H1 (cell line): ENCODE results near the gene TCIRG1. TPM values are rescaled to one million over a fixed set of nuclear protein-coding genes. Genes with fewer than 3 reads are reported as not detected.

Source experiments
- CTCF ChIA-PET: fragments of 300-600 bp; sonication (Branson Sonifier 250); formaldehyde crosslinking; loops from one replicate; lab custom pipeline; 2021; ENCODE audit not compliant: partially characterized antibody; lab: Charles Lee
- POLR2A ChIA-PET: fragments of 300-600 bp; sonication (Branson Sonifier 250); formaldehyde crosslinking; loops from one replicate; lab custom pipeline; 2021; ENCODE audit warnings: inconsistent platforms; ENCODE audit not compliant: partially characterized antibody; lab: Charles Lee
- DNase-seq, 2 experiments: peaks; one replicate each; pipeline versions ENCODE4 v3.0.0 to v3.0.0-alpha.2; 2010 to 2022; ENCODE audit warnings: low spot score in 2 of 2, low read depth in 1 of 2, mixed read lengths in 1 of 2
- FAIRE-seq: peaks from 2 replicates; lab custom pipeline; 2011; peaks lifted over from hg19 to GRCh38; lab: Jason Lieb, UNC
- H2AFZ ChIP-seq: 2 replicates; pipeline ENCODE4 v1.8.1; 2012; ENCODE audit warnings: low read length, inconsistent platforms
- H2AK5ac ChIP-seq: 2 replicates; pipeline ENCODE4 v1.6.1; 2013; ENCODE audit warnings: low read depth, low read length
- H2BK120ac ChIP-seq: replicated peaks from 2 replicates; pipeline ENCODE3; 2013; ENCODE audit warnings: low read depth, low read length, inconsistent platforms
- H2BK12ac ChIP-seq: 2 replicates; pipeline ENCODE4 v1.6.1; 2013; ENCODE audit warnings: low read depth, low read length
- H2BK15ac ChIP-seq: 2 replicates; pipeline ENCODE4 v1.6.1; 2013; ENCODE audit warnings: low read length
- H2BK20ac ChIP-seq: 2 replicates; pipeline ENCODE4 v1.6.1; 2013; ENCODE audit warnings: low read length
- H2BK5ac ChIP-seq: 2 replicates; pipeline ENCODE4 v1.6.1; 2013; ENCODE audit warnings: low read depth, low read length
- H3K14ac ChIP-seq: 2 replicates; pipeline ENCODE4 v1.6.1; 2013; ENCODE audit warnings: inconsistent platforms; ENCODE audit not compliant: insufficient read length
- H3K18ac ChIP-seq: 2 replicates; pipeline ENCODE4 v1.6.1; 2013; ENCODE audit warnings: low read length; ENCODE audit errors: extremely low read depth
- H3K23ac ChIP-seq: 2 replicates; pipeline ENCODE4 v1.6.1; 2013; ENCODE audit warnings: inconsistent platforms; ENCODE audit not compliant: insufficient read length
- H3K23me2 ChIP-seq: 2 replicates; pipeline ENCODE4 v1.6.1; 2013; ENCODE audit warnings: low read depth, low read length
- H3K27ac ChIP-seq: 2 replicates; pipeline ENCODE4 v1.6.1; 2011; ENCODE audit warnings: low read depth, low read length, inconsistent platforms
- H3K27me3 ChIP-seq, 4 experiments: replicated peaks in 1 of 4; 1 replicate in 1 of 4; 2 replicates in 3 of 4; pipeline versions ENCODE4 v1.6.1 to v1.8.1; 2011 to 2013; ENCODE audit warnings: low read length in 3 of 4, mild to moderate bottlenecking in 3 of 4, inconsistent platforms in 2 of 4, mixed read lengths in 2 of 4, moderate library complexity in 1 of 4; ENCODE audit not compliant: control insufficient read depth in 3 of 4, insufficient read depth in 3 of 4; ENCODE audit errors: extremely low read depth in 1 of 4
- H3K36me3 ChIP-seq, 4 experiments: 2 replicates each; pipeline versions ENCODE4 v1.6.1 to v1.8.1; 2011 to 2013; ENCODE audit warnings: mild to moderate bottlenecking in 4 of 4, low read length in 3 of 4, moderate library complexity in 2 of 4, control low read depth in 1 of 4, inconsistent platforms in 1 of 4; ENCODE audit not compliant: insufficient read depth in 4 of 4, control insufficient read depth in 2 of 4
- H3K4ac ChIP-seq: replicated peaks from 2 replicates; pipeline ENCODE3; 2013; ENCODE audit warnings: low read length, low read depth, mixed read lengths, inconsistent platforms; ENCODE audit not compliant: insufficient read length
- H3K4me1 ChIP-seq, 4 experiments: replicated peaks in 1 of 4; 1 replicate in 1 of 4; 2 replicates in 3 of 4; pipeline versions ENCODE4 v1.6.1 to v1.8.1; 2011 to 2013; ENCODE audit warnings: low read length in 3 of 4, inconsistent platforms in 2 of 4, mixed read lengths in 1 of 4; ENCODE audit not compliant: insufficient read depth in 4 of 4, control insufficient read depth in 3 of 4
- H3K4me2 ChIP-seq, 2 experiments: 2 replicates each; pipeline versions ENCODE4 v1.6.1 to v1.8.1; 2011 to 2013; ENCODE audit warnings: low read depth in 2 of 2, low read length in 2 of 2, control low read depth in 1 of 2, inconsistent platforms in 1 of 2, mild to moderate bottlenecking in 1 of 2; ENCODE audit not compliant: insufficient read depth in 1 of 2
- H3K4me3 ChIP-seq, 4 experiments: fragments of 200-600, 300-600 bp in 1 of 4; sonication (generic), shearing (Covaris generic), sonication (Bioruptor Twin) in 1 of 4; 2 replicates each; pipeline versions ENCODE4 v1.5.1 to v1.8.1; 2011 to 2016; ENCODE audit warnings: low read length in 4 of 4, low read depth in 3 of 4, control low read depth in 2 of 4, inconsistent platforms in 2 of 4, mild to moderate bottlenecking in 2 of 4, mixed read lengths in 1 of 4, moderate library complexity in 1 of 4; ENCODE audit not compliant: insufficient read depth in 2 of 4; ENCODE audit errors: extremely low read depth in 1 of 4
- H3K56ac ChIP-seq: replicated peaks from 2 replicates; pipeline ENCODE3; 2013; ENCODE audit warnings: low read depth, mild to moderate bottlenecking, mixed read lengths, low read length, inconsistent platforms; ENCODE audit not compliant: insufficient read length
- H3K79me1 ChIP-seq: 2 replicates; pipeline ENCODE4 v1.6.1; 2013; ENCODE audit warnings: low read depth, low read length, control low read depth
- H3K79me2 ChIP-seq, 2 experiments: 2 replicates each; pipeline versions ENCODE4 v1.6.1 to v1.8.1; 2012 to 2013; ENCODE audit warnings: low read length in 2 of 2, mild to moderate bottlenecking in 2 of 2, inconsistent platforms in 1 of 2; ENCODE audit not compliant: insufficient read depth in 2 of 2, control insufficient read depth in 1 of 2
- H3K9ac ChIP-seq, 4 experiments: replicated peaks in 1 of 4; 1 replicate in 1 of 4; 2 replicates in 3 of 4; pipeline versions ENCODE4 v1.6.1 to v1.8.1; 2011 to 2013; ENCODE audit warnings: low read depth in 3 of 4, low read length in 3 of 4, control low read depth in 2 of 4, mild to moderate bottlenecking in 2 of 4, moderate library complexity in 2 of 4, inconsistent platforms in 1 of 4; ENCODE audit errors: extremely low read depth in 1 of 4
- H3K9me3 ChIP-seq, 2 experiments: 2 replicates each; pipeline versions ENCODE4 v1.6.1 to v1.8.1; 2012 to 2013; ENCODE audit warnings: mild to moderate bottlenecking in 2 of 2, moderate library complexity in 2 of 2, control low read depth in 1 of 2, inconsistent platforms in 1 of 2, low read depth in 1 of 2, low read length in 1 of 2, mixed read lengths in 1 of 2; ENCODE audit not compliant: insufficient read depth in 2 of 2
- H4K20me1 ChIP-seq, 2 experiments: replicated peaks in 1 of 2; 2 replicates each; pipeline versions ENCODE3 to v1.8.1; 2011 to 2013; ENCODE audit warnings: inconsistent platforms in 2 of 2, low read length in 2 of 2, mild to moderate bottlenecking in 1 of 2; ENCODE audit not compliant: insufficient read depth in 2 of 2, control insufficient read depth in 1 of 2
- H4K5ac ChIP-seq: 2 replicates; pipeline ENCODE4 v1.6.1; 2013; ENCODE audit warnings: low read length, low read depth, mixed read lengths, inconsistent platforms; ENCODE audit not compliant: insufficient read length
- H4K8ac ChIP-seq: 2 replicates; pipeline ENCODE4 v1.8.0; 2013; ENCODE audit warnings: mild to moderate bottlenecking, moderate library complexity, low read length, inconsistent platforms; ENCODE audit not compliant: insufficient read depth; ENCODE audit errors: extremely low read depth
- H4K91ac ChIP-seq: replicated peaks from 2 replicates; pipeline ENCODE3; 2013; ENCODE audit warnings: low read length, mixed read lengths, inconsistent platforms; ENCODE audit not compliant: insufficient read length
- BACH1 ChIP-seq: IDR thresholded peaks from 2 replicates; pipeline ENCODE4 v1.6.1; 2012; ENCODE audit warnings: low read length, improper control_type of control experiment
- CHD1 ChIP-seq: IDR thresholded peaks from 2 replicates; pipeline ENCODE4 v1.6.1; 2012; ENCODE audit warnings: low read depth, low read length, improper control_type of control experiment
- EZH2 ChIP-seq: fragments of 200-600 bp; sonication (generic); IDR thresholded peaks from 2 replicates; pipeline ENCODE4 v1.7.1; 2012; ENCODE audit warnings: low read depth, mild to moderate bottlenecking, moderate library complexity, low read length, inconsistent platforms; ENCODE audit not compliant: severe bottlenecking
- GTF2F1 ChIP-seq: IDR thresholded peaks from 2 replicates; pipeline ENCODE4 v1.6.1; 2012; ENCODE audit warnings: low read depth, low read length, improper control_type of control experiment, borderline replicate concordance
- JUND ChIP-seq: IDR thresholded peaks from 2 replicates; pipeline ENCODE4 v1.6.1; 2011; ENCODE audit warnings: mild to moderate bottlenecking, improper control_type of control experiment, low read length
- RNF2 ChIP-seq: fragments of 200-900, 300-1000 bp; sonication (generic); IDR thresholded peaks from 2 replicates; pipeline ENCODE4 v1.7.1; 2016; ENCODE audit warnings: borderline replicate concordance, low read depth, mild to moderate bottlenecking, antibody characterized with exemption, low read length; ENCODE audit not compliant: poor library complexity, severe bottlenecking; ENCODE audit errors: missing control alignments
- SAP30 ChIP-seq: fragments of 300-600 bp; sonication (generic); IDR thresholded peaks from 2 replicates; pipeline ENCODE4 v1.7.1; 2012; ENCODE audit warnings: low read length, moderate library complexity, mild to moderate bottlenecking, inconsistent platforms; ENCODE audit not compliant: insufficient read depth, insufficient replicate concordance
- SP2 ChIP-seq: IDR thresholded peaks from 2 replicates; pipeline ENCODE4 v1.6.1; 2012; ENCODE audit warnings: mild to moderate bottlenecking, low read length, inconsistent platforms
- SRF ChIP-seq: IDR thresholded peaks from 2 replicates; pipeline ENCODE4 v1.6.1; 2011; ENCODE audit warnings: mild to moderate bottlenecking, low read depth, low read length, moderate library complexity
- WGBS, 2 experiments: shearing (Covaris generic) in 1 of 2; methylation state at CpG; one replicate each; pipeline versions ENCODE4 v1.1.6 to v1.1.7; 2013 to 2015; ENCODE audit warnings: low lambda C conversion rate in 2 of 2, mixed read lengths in 2 of 2, inconsistent platforms in 1 of 2, low coverage in 1 of 2, missing lambda C conversion rate in 1 of 2; ENCODE audit not compliant: insufficient replicate concordance in 2 of 2, insufficient coverage in 1 of 2, insufficient read length in 1 of 2; ENCODE audit errors: extremely low coverage in 1 of 2, missing lambda C conversion rate in 1 of 2; 5-methylcytosine and 5-hydroxymethylcytosine counted together
- polyA plus RNA-seq, 7 experiments: library from polyadenylated mRNA; depleted of rRNA in 3 of 7; stranded (reverse) in 5 of 7; unstranded in 2 of 7; fragments of >200 nt in 5 of 7; fragments of 200-250 nt in 2 of 7; gene quantifications; 1 replicate in 5 of 7; 2 replicates in 1 of 7; 4 replicates in 1 of 7; pipeline versions ENCODE4 v1.2.1 to v1.2.3, GENCODE V29; 2011 to 2013; ENCODE audit warnings: missing spikeins in 2 of 7, mixed read lengths in 2 of 7
- total RNA-seq: library from RNA; stranded (reverse); fragmentation: NEBNext Ultra II Directional; extraction: Animal tissue kit (Norgen Biotek cat#: 25700); gene quantifications from 2 replicates; pipeline ENCODE4 v1.2.1, GENCODE V29; 2021
- TF ChIP-seq, protein P1 (sequence below): IDR thresholded peaks from 2 replicates; pipeline ENCODE4 v1.6.1; 2012; ENCODE audit warnings: inconsistent platforms

The TCIRG1 gene
- total and polyA plus RNA-seq, 2 of the 8 experiments (the other 6 are each of a cell fraction or from before 2014, with no cell fraction given): 25.3 to 39.6 TPM

- peaks cover 0 to 8% (median 6%) of the 10 kb centered on the region in 4 experiments; a peak in 5 of 7 replicates for H3K4me1 ChIP-seq
- peak within 1 kb of the TSS; percentile 76 to 86 for H3K4me2 ChIP-seq
- no peak within 1 kb of the TSS for H2AFZ ChIP-seq
- H3K27ac ChIP-seq: peak within 1 kb of the TSS; percentile 83
- DNase-seq (peak; percentile 95 to 96), FAIRE-seq (peak; percentile 71)
- no peak within 1 kb of the TSS for H3K4ac ChIP-seq
- no peak within 1 kb of the TSS for H2BK120ac ChIP-seq
- peak within 1 kb of the TSS; percentile 79 to 82 (median 80) for H3K4me3 ChIP-seq
- ChIA-PET CTCF (interaction anchor here (0.7 to 1.3 kb wide), 6 partner anchors 10 to 165 kb away, joined by 3 to 4 read pairs (median 3); partner anchors contain the start of gene ALDH3B1), POLR2A (interaction anchor here (0.8 to 16.6 kb wide), 4 partner anchors 9 to 94 kb away, joined by 3 to 183 read pairs (median 15); no protein-coding TSS in a partner anchor)
- H3K56ac ChIP-seq: no peak within 1 kb of the TSS
- H3K79me1 ChIP-seq: peaks cover 11% of the 10 kb centered on the region
- WGBS, 2 experiments: 2% methylated on average over 51 of the region's 56 CpGs; no CpG with 5 or more reads in 1 of the 2 experiments
- H2BK12ac ChIP-seq: 0 out of 2 replicates have a peak within 1 kb of the TSS, but pooled peaks have one; percentile 75
- H4K8ac ChIP-seq: peak within 1 kb of the TSS; percentile 90; the same call in 1 of the 2 replicates
- 0 out of 2 replicates have a peak within 1 kb of the TSS, but pooled peaks have one; percentile 48 for H2BK20ac ChIP-seq
- H3K9ac ChIP-seq: peak within 1 kb of the TSS; percentile 70 to 94 (median 86)
- peaks cover 4 to 17% (median 15%) of the 10 kb centered on the region in 4 experiments for H3K36me3 ChIP-seq
- H3K18ac ChIP-seq: peak within 1 kb of the TSS; percentile 94
- no peak within 1 kb of the TSS for H3K23ac ChIP-seq
- peaks cover 3% of the 10 kb centered on the region; the same call in 1 of the 2 replicates for H3K23me2 ChIP-seq
- no peak within 1 kb of the TSS for H3K14ac ChIP-seq
- no peaks in the 10 kb centered on the region for H3K9me3 ChIP-seq
- peak within 1 kb of the TSS; percentile 81; the same call in 1 of the 2 replicates for H2BK15ac ChIP-seq
- H4K91ac ChIP-seq: peak within 1 kb of the TSS; percentile 14
- H2BK5ac ChIP-seq: peak within 1 kb of the TSS; percentile 96
- H3K79me2 ChIP-seq: peaks cover 0 to 22% of the 10 kb centered on the region in 2 experiments; a peak in 2 of 4 replicates
- no peaks in the 10 kb centered on the region for H3K27me3 ChIP-seq
- peaks cover 0 to 5% of the 10 kb centered on the region in 2 experiments for H4K20me1 ChIP-seq
- 0 out of 2 replicates have a peak within 1 kb of the TSS, but pooled peaks have one; percentile 54 for H2AK5ac ChIP-seq
- peak within 1 kb of the TSS; percentile 81 for H4K5ac ChIP-seq
- TF ChIP-seq BACH1: no peak
- TF ChIP-seq EZH2: no peak
- peak; percentile 73 for TF ChIP-seq SP2
- TF ChIP-seq SAP30: no peak
- TF ChIP-seq, protein P1, sequence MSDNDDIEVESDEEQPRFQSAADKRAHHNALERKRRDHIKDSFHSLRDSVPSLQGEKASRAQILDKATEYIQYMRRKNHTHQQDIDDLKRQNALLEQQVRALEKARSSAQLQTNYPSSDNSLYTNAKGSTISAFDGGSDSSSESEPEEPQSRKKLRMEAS: peak; percentile 24; the same call in 1 of the 2 replicates
- TF ChIP-seq RNF2: no peak
- TF ChIP-seq JUND: no peak
- TF ChIP-seq GTF2F1: no peak
- TF ChIP-seq SRF: no peak
- no peak for TF ChIP-seq CHD1
Observed at GRCh38 chr11:68030318-68031143, 8.3 kb upstream of the TCIRG1 start, which contains the start of gene NDUFS8. NDUFS8 (plus strand) TSS chr11:68030681; CDS start chr11:68032152, 1,471 bp downstream.
